Uterus (tissue), 4 donors: ENCODE results near the gene PTPRH. TPM values are rescaled to one million over a fixed set of nuclear protein-coding genes. Genes with fewer than 3 reads are reported as not detected.

Experiments used
- DNase-seq, 2 donors: peaks; one replicate each; pipeline ENCODE4 v3.0.0-alpha.2; 2019 to 2020
- H3K27ac ChIP-seq, 2 donors: fragments of 200-600 bp; sonication (generic); 1 replicate in 1 of 2; 2 replicates in 1 of 2; pipeline ENCODE4 v1.5.1; 2016 to 2018
- H3K27me3 ChIP-seq, 2 donors: fragments of 200-600 bp; sonication (generic); one replicate each; pipeline ENCODE4 v1.5.1; 2018 to 2019; ENCODE audit warnings: control low read depth in 1 of 2
- H3K36me3 ChIP-seq, 2 donors: fragments of 200-600 bp; sonication (generic); one replicate each; pipeline ENCODE4 v1.5.1; 2019; ENCODE audit warnings: control low read depth in 1 of 2
- H3K4me1 ChIP-seq, 2 donors: fragments of 200-600 bp; sonication (generic); one replicate each; pipeline ENCODE4 v1.5.1; 2018 to 2019; ENCODE audit warnings: control low read depth in 1 of 2
- H3K4me3 ChIP-seq, 2 donors: fragments of 200-600 bp; sonication (generic); 1 replicate in 1 of 2; 2 replicates in 1 of 2; pipeline ENCODE4 v1.5.1; 2018 to 2019; ENCODE audit warnings: mild to moderate bottlenecking in 1 of 2
- H3K9me3 ChIP-seq, 2 donors: fragments of 200-600 bp; sonication (generic); one replicate each; pipeline ENCODE4 v1.5.1; 2019; ENCODE audit warnings: control low read depth in 1 of 2
- POLR2A ChIP-seq, 2 donors: fragments of 450-650 bp; IDR thresholded peaks; one replicate each; pipeline ENCODE4 v1.6.1; 2016; ENCODE audit warnings: antibody characterized with exemption in 2 of 2, mild to moderate bottlenecking in 1 of 2, moderate library complexity in 1 of 2
- intact Hi-C: fragments of 100-400 bp; cut with DNase I; formaldehyde crosslinking; loops from one replicate; pipeline ENCODE4 v1.15.1; 2023; ENCODE audit warnings: low total_unique reads
- total RNA-seq, 4 donors: library from RNA; depleted of rRNA in 3 of 4; stranded (reverse); fragments of >200 nt in 3 of 4; gene quantifications; one replicate each; pipeline versions ENCODE4 v1.1.0 to v1.2.4, GENCODE V29; 2014 to 2023
- TF ChIP-seq, protein P1 (sequence below), 4 experiments: fragments of 200-600 bp in 2 of 4; fragments of 450-650 bp in 2 of 4; sonication (generic) in 2 of 4; IDR thresholded peaks; one replicate each; pipeline ENCODE4 v1.5.1; 2016 to 2019; ENCODE audit warnings: antibody characterized with exemption in 4 of 4, mild to moderate bottlenecking in 2 of 4, moderate library complexity in 1 of 4
- donor health status: DM: yes; HTN: yes; CAD: no.

Gene PTPRH
- total RNA-seq, 4 donors from 2014 or later = 0.29 to 3.8 (median 3.2) TPM; not detected in 1

DNA sequence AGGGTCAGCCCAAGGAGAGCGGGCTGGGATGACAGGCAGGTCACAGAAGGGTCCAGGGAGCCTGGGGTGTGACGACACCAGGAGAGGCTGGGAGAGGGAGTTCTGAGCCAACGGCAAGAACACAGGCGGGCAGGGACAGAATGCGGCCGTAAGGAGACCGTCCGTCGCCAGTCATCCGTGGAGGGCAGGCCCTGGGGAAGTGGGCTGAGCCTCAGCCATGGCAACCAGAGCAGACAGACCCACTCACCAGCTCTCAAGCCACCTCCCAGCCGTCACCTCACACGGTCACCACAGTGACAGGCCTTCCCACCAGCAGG is 22.9 kb upstream of the PTPRH start:
- H3K4me3 ChIP-seq = no peak overlapping the region
- H3K27ac ChIP-seq = no peak overlapping the region

DNA sequence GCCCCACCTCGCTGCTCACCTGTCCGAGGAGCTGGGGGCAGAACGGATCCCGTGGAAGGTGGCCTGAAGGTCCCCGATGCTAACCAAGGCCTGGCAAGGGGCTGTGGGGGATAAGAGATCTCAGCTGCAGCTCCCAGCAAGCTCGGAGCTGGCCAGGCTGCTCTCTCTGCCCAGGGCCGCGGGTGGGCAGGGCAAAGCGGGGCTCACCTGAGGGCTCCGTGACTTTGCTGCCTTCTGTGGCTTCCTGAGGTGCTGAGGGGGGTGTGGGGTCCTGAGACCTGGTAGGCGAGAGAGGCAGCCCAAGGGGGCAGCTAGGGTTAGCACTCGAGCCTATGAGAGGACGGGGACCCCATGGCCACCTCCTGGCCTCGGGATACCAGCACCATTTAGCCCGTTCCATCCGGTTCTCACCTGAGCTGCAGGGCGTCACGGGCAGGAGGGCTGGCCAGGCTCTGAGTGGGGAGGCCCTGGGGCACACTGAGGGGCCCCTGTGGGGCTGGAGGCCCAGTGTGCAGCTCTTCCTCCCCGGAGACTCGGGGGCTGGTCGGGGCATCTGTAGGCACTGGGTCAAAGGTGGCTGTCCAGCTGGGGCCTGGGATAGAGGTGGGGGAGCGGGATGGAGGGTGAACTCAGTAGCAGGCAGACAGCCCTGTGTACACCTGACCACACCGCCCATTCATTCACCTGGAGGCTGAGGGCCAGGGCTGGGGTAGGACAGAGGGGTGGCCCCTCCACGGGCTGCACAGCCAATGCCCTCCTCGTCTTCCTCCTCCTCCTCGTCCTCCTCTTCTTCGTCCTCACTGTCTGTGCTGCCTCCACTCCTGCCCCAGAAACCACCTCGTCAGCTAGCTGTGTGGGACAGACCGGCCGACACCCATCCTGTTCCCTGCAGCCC is 22.3 kb upstream of the PTPRH start:
- no peaks in the 10 kb centered on the region for H3K4me1 ChIP-seq
- intact Hi-C loops = no loop called here
- H3K36me3 ChIP-seq = no peaks in the 10 kb centered on the region
- no peak overlapping the region for H3K27ac ChIP-seq
- no peak overlapping the region for H3K4me3 ChIP-seq
- H3K9me3 ChIP-seq = no peaks in the 10 kb centered on the region
- TF ChIP-seq, protein P1, sequence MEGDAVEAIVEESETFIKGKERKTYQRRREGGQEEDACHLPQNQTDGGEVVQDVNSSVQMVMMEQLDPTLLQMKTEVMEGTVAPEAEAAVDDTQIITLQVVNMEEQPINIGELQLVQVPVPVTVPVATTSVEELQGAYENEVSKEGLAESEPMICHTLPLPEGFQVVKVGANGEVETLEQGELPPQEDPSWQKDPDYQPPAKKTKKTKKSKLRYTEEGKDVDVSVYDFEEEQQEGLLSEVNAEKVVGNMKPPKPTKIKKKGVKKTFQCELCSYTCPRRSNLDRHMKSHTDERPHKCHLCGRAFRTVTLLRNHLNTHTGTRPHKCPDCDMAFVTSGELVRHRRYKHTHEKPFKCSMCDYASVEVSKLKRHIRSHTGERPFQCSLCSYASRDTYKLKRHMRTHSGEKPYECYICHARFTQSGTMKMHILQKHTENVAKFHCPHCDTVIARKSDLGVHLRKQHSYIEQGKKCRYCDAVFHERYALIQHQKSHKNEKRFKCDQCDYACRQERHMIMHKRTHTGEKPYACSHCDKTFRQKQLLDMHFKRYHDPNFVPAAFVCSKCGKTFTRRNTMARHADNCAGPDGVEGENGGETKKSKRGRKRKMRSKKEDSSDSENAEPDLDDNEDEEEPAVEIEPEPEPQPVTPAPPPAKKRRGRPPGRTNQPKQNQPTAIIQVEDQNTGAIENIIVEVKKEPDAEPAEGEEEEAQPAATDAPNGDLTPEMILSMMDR (IDR thresholded peaks at IDR 0.05) = no peak
- TF ChIP-seq POLR2A (IDR thresholded peaks at IDR 0.05) = no peak
- no peak for DNase-seq
- H3K27me3 ChIP-seq = no peaks in the 10 kb centered on the region

More for the DNA sequence above, 22.9 kb upstream of the PTPRH start:
- intact Hi-C loops = no loop called here
- H3K36me3 ChIP-seq = no peaks in the 10 kb centered on the region
- DNase-seq = no peak
- H3K27me3 ChIP-seq = no peaks in the 10 kb centered on the region
- no peaks in the 10 kb centered on the region for H3K4me1 ChIP-seq
- H3K9me3 ChIP-seq = no peaks in the 10 kb centered on the region
- no peak for TF ChIP-seq POLR2A (IDR thresholded peaks at IDR 0.05)

DNA sequence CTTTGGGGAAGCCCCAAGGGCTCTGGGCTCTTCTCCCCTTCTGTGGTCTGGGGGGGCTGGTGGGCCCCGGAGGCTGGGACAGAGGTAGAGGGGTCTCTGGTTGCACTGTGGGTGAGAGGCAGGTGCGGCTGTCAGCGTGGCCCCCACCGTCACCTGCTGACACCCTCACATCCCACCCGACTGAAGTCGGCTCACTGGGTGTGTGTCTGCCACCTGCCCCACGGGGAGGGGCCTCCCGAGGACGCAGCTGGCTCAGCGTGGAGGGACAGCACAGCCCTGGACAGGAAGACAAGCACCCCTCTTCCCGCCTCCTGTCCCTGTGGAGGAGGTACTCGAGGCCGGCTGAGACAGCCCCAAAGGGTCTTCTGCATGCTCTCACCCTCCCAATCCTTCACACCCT is 21.5 kb upstream of the PTPRH start:
- Histone ChIP-seq H3K27ac (no peak overlapping the region), H3K27me3 (no peaks in the 10 kb centered on the region), H3K36me3 (no peaks in the 10 kb centered on the region)

DNA sequence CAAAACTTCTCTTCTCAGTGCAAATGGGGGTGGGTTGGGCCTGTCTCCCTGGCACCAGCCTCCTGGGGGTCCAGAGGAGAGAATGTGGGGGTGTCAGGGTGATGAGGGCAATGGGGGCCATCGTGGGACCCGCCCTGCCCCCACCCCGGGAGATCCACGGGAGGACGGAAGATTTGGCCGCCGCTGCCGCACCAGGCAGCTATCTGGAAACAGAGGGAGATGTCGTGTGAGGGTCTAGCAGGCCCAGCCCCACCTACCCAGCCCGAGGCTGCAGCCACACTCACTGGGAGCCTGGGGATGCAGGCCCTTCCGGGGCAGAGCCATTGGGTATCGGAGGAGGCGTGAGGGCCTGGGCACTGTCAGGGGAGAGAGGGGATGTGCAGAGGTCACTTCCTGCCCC is 21.0 kb upstream of the PTPRH start:
- H3K9me3 ChIP-seq = no peaks in the 10 kb centered on the region
- H3K27ac ChIP-seq = no peak overlapping the region
- intact Hi-C loops = no loop called here
- no peak overlapping the region for H3K4me3 ChIP-seq
- no peaks in the 10 kb centered on the region for H3K4me1 ChIP-seq
- H3K27me3 ChIP-seq = no peaks in the 10 kb centered on the region
- no peaks in the 10 kb centered on the region for H3K36me3 ChIP-seq
- no peak for DNase-seq
- TF ChIP-seq POLR2A (IDR thresholded peaks at IDR 0.05) = no peak
- TF ChIP-seq, protein P1 (IDR thresholded peaks at IDR 0.05) = no peak

More for the DNA sequence above, 21.5 kb upstream of the PTPRH start:
- no peaks in the 10 kb centered on the region for H3K9me3 ChIP-seq
- intact Hi-C loops = no loop called here
- DNase-seq = no peak
- no peak overlapping the region for H3K4me3 ChIP-seq
- TF ChIP-seq, protein P1 (IDR thresholded peaks at IDR 0.05) = no peak
- no peak for TF ChIP-seq POLR2A (IDR thresholded peaks at IDR 0.05)
- H3K4me1 ChIP-seq = no peaks in the 10 kb centered on the region

DNA sequence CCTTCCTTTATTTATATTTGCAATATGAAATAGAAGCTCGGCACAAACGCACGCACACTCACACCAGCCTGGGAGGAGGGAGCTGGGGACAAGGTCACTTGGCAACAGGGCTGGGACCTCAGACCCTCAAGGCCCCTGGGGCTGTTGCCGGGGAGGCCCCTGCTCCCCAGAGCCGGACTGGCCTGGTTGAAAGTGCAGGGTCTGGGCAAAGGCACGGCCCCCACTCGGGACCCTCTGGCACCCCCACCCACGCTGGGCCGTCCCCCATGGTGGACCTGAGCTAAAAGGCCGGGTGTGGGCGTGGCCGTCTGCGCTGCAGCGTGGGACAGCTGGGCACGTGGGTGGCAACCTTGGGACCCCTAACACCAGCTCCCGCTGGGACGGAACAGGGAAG is 20.5 kb upstream of the PTPRH start:
- Histone ChIP-seq H3K36me3 (no peaks in the 10 kb centered on the region), H3K27me3 (no peaks in the 10 kb centered on the region), H3K4me1 (no peaks in the 10 kb centered on the region), H3K27ac (no peak overlapping the region), H3K4me3 (no peak overlapping the region), H3K9me3 (no peaks in the 10 kb centered on the region)
- no peak for TF ChIP-seq POLR2A (IDR thresholded peaks at IDR 0.05)
- TF ChIP-seq, protein P1 (IDR thresholded peaks at IDR 0.05) = no peak
- no peak for DNase-seq
- intact Hi-C loops = no loop called here
